Activated CD8-positive, alpha-beta memory T cell treated with anti-CD3 and anti-CD28 coated beads, Interleukin-2, amount 10 ng/mL, durations not matched to agents 7 days and 5 days (primary cell): Measurements from ENCODE around the gene CAMTA1. TPM values are rescaled to one million over a fixed set of nuclear protein-coding genes. Genes with fewer than 3 reads are reported as not detected.

ENCODE experiments used
- ATAC-seq: fragments of 150-1000 bp; cut with Tn5 transposase; one replicate; pipeline ENCODE4 v1.10.0; 2021; ENCODE audit warnings: moderate library complexity
- CTCF ChIA-PET: fragments of 350-600 bp; sonication (Branson Sonifier 250); formaldehyde crosslinking; loops from one replicate; lab custom pipeline; 2021; ENCODE audit warnings: antibody characterized with exemption; lab: Charles Lee
- DNase-seq: peaks from one replicate; pipeline ENCODE4 v3.0.0-alpha.2; 2020
- H3K27ac Mint-ChIP-seq: one replicate; pipeline ENCODE4 v1.8.0; 2021; ENCODE audit warnings: mild to moderate bottlenecking, mixed read lengths
- H3K27me3 Mint-ChIP-seq: one replicate; pipeline ENCODE4 v1.8.0; 2021; ENCODE audit warnings: mixed read lengths
- H3K36me3 Mint-ChIP-seq: one replicate; pipeline ENCODE4 v1.8.0; 2021; ENCODE audit warnings: mild to moderate bottlenecking, mixed read lengths
- H3K4me1 Mint-ChIP-seq: one replicate; pipeline ENCODE4 v1.8.0; 2021; ENCODE audit warnings: mixed read lengths
- H3K4me3 Mint-ChIP-seq: one replicate; pipeline ENCODE4 v1.8.0; 2021; ENCODE audit warnings: mild to moderate bottlenecking, moderate library complexity, mixed read lengths
- H3K9me3 Mint-ChIP-seq: one replicate; pipeline ENCODE4 v1.8.0; 2022; ENCODE audit warnings: low read depth, mixed read lengths
- total RNA-seq, 2 experiments: library from RNA; stranded (reverse); gene quantifications; one replicate each; pipeline ENCODE4 v1.2.3, GENCODE V29; 2021

Gene CAMTA1
- total RNA-seq, 2 experiments from 2014 or later: 42.8 to 43.2 TPM

DNA sequence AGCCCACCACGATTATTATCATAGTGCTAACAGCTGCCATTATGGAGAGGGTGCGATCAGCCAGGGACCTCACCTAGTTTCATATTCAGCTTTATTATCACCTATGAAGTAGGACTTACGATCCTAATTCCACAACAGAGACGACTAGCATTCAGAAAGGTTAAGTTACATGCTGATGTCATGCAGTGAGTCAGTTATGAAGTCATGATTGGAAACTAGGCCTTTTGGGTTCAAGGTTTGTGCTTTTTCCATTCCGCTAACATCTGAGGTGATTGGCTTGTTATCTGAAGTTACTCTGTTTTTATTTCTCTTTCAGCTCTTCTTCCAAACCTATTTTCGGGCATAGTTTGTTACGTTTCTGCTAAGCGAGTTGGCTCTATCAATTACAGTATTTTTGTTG lies 251.1 kb downstream of the CAMTA1 start:
- H3K9me3 Mint-ChIP-seq: peaks cover 11% of the 10 kb centered on the region
- peaks cover 7% of the 10 kb centered on the region for H3K27me3 Mint-ChIP-seq

DNA sequence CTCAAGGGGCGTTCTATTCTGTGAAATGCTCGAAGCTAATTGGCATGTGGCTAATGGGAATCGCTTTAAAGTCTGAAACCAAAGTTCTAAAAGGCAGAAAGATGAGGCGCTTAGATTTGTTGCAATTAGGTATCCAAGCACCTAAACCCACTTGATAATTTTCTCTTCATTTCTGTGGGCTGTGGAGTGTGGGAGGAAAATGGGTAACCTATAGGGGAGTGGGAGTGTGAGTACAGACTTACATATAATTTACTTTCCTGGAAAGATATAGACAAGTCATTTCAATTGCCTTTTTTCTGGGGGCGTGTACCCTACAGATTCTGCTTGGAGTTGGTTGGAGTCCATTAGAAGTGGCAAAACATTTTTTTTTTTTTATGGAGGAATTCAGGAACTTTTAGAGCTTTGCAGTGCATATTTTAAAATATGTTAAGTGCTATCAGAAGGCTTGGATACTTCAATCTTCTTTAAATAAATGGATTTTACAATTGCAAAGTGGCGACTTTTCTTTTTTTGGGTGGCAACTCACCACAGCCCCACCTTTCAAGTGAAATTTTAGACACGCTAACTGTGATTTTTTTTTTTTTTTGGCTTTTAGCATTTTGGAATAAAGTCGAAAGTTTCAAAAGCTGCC lies 254.5 kb downstream of the CAMTA1 start:
- Mint-ChIP-seq H3K4me1 (no peaks in the 10 kb centered on the region), H3K27me3 (peaks cover 7% of the 10 kb centered on the region), H3K36me3 (no peaks in the 10 kb centered on the region), H3K27ac (no peak overlapping the region), H3K9me3 (no peaks in the 10 kb centered on the region), H3K4me3 (no peak overlapping the region)
- no peak for DNase-seq
- ATAC-seq: no peak
- CTCF ChIA-PET: no interaction called here

More for the DNA sequence above, 251.1 kb downstream of the CAMTA1 start:
- CTCF ChIA-PET: no interaction called here
- Mint-ChIP-seq H3K27ac (no peak overlapping the region), H3K4me1 (no peaks in the 10 kb centered on the region), H3K4me3 (no peak overlapping the region), H3K36me3 (no peaks in the 10 kb centered on the region)
- DNase-seq: no peak
- no peak for ATAC-seq

DNA sequence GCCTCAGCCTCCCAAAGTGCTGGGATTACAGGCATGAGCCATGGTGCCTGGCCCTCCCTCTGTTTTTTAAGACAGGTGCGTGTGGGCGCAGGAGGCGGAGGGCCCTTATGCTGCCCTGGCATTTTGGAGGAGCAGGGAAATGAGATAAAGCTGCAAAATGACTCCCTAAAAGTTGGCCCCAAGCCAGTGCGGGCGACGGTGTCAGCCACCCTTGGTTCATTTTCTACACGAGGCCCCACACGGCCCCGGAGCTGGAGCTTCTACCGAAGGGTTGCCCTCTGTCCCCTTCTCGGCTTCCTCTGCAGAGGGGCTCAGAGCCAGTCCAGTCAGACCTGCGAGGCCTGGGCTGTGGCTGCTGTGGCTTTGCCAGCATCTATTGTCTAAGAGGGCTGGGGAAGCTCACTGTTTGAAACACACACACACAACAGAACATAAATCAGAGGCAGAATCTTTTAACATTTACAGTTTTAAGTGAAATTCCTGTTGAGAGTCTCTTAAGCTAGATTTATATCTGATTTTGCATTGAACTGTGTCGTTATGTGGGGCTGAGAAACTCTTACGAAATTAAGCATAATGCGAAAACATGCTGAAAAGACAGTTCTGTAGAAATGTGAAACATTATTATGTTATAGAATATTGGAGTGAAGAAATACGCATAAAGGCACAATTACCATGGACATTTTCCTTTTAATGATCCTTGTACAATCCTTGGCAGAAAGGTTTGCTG lies 255.9 kb downstream of the CAMTA1 start:
- Mint-ChIP-seq H3K27ac (no peak overlapping the region), H3K4me1 (no peaks in the 10 kb centered on the region), H3K36me3 (no peaks in the 10 kb centered on the region), H3K4me3 (no peak overlapping the region), H3K9me3 (no peaks in the 10 kb centered on the region), H3K27me3 (peaks cover 7% of the 10 kb centered on the region)
- DNase-seq (no peak), ATAC-seq (no peak)
- CTCF ChIA-PET: interaction anchor here (1.6 to 2.1 kb wide), 2 partner anchors 29 to 177 kb away, joined by 6 to 12 read pairs; no protein-coding TSS in a partner anchor

DNA sequence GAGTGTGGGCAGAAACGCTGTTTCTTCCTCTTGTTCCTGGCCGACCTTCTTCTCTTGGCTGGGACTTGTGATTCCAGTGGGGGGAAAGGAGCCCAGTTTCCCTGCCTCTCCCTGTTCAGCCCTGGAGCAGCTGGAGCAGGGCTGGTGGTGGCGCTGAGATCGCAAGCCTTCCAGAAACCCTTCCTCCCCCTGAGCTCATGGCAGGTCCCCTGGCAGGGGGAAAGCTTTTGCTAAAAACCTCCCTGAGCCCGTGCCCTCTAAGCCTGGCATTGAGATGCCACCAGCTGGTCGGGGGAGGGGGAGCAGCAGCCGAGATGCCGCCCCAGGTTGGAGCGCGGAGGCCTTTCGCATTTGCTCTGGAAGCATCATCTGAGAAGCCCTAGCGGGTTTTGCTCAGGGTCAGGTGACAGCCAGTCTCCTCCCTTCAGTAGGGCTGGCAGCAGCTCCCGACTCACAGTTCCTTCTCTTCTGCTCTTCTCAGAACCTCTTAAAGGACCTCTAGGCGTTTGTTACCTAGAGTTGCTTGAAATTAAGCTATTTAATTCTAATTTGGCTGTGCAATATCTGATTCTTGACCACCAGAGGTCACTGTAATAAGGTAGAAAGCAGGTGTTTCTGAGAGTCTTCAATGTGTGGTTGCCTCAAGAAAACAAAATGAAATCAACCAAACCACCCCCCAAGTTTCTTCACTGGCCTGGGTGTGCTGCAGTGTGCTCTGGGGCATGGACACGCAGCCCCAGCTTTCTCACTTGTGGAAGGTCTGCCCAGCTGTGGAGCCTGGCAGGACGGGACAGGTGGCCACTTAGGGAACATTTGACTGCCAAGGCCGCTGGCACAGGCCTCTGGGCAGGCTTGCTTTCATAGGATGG lies 257.3 kb downstream of the CAMTA1 start:
- Mint-ChIP-seq H3K9me3 (no peaks in the 10 kb centered on the region), H3K4me1 (no peaks in the 10 kb centered on the region), H3K27me3 (peaks cover 7% of the 10 kb centered on the region), H3K36me3 (no peaks in the 10 kb centered on the region), H3K27ac (no peak overlapping the region), H3K4me3 (no peak overlapping the region)
- ATAC-seq (no peak), DNase-seq (no peak)
- CTCF ChIA-PET: interaction anchor here (0.9 to 2.1 kb wide), 6 partner anchors 25 to 616 kb away, joined by 3 to 12 read pairs (median 4); no protein-coding TSS in a partner anchor

DNA sequence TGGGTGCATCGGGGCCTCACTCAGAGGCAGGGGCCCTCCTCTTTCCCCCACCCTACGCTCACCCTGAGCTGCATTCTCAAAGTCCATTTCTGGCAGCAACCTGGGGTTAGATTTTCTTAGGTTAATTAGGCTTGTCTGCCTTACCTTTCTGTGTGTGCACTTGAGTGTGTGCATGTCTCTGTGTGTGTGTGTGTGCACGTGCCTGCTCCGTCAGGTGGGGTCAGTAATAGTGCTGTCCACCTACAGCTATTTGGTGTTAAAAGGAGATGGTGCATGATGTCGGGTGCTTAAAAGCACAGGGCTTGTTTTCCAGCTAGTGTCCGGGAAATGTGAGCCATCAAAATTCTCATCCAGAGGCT lies 257.9 kb downstream of the CAMTA1 start:
- H3K36me3 Mint-ChIP-seq: no peaks in the 10 kb centered on the region
- CTCF ChIA-PET: interaction anchor here (0.8 to 2.1 kb wide), 4 partner anchors 165 to 615 kb away, joined by 3 to 10 read pairs (median 4); no protein-coding TSS in a partner anchor
- DNase-seq (no peak), ATAC-seq (no peak)
- H3K27ac Mint-ChIP-seq: no peak overlapping the region
- H3K27me3 Mint-ChIP-seq: peaks cover 7% of the 10 kb centered on the region
- H3K4me3 Mint-ChIP-seq: no peak overlapping the region
- no peaks in the 10 kb centered on the region for H3K9me3 Mint-ChIP-seq
- H3K4me1 Mint-ChIP-seq: no peaks in the 10 kb centered on the region

DNA sequence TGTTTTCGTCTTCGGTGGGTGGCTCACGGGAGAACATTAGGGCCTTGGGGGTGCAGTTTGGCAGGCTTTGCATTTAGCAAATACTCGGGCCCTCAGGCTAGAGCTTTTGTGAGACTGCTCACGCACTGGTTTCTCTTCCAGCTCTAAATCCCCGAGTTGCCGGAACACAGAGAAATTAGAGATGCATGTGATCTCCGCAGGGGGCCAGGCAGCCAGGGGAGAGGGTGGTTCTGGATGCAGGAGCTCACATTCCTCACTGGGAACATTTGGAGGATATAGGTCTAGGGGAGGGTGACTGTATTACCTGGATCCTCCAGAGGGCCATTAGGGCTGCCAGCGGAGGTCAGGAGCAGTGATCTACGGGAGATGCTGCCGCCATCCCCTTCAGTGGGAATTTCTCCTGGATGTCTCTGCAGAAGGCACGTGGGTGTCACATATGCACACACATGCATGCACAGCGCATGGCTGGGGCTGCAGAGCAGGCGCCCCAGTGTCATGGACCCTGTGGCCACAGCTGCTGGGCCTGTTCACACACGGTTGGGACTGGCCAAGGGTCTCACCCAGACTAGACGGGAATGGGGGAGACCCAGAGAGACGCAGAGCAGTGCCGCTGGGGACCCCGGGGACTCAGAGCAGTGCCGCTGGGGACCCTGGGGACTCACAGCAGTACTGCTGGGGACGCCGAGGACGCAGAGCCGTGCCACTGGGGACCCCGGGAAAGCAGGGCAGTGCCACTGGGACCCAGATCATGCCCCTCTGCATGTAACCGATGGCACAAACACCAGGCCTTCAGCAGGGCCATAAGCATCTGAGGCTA lies 258.7 kb downstream of the CAMTA1 start:
- Mint-ChIP-seq H3K27ac (no peak overlapping the region), H3K27me3 (peaks cover 7% of the 10 kb centered on the region), H3K4me1 (no peaks in the 10 kb centered on the region), H3K36me3 (no peaks in the 10 kb centered on the region), H3K9me3 (no peaks in the 10 kb centered on the region), H3K4me3 (no peak overlapping the region)
- CTCF ChIA-PET: interaction anchor here (0.8 to 1.7 kb wide), 3 partner anchors 165 to 614 kb away, joined by 3 to 10 read pairs (median 3); no protein-coding TSS in a partner anchor
- ATAC-seq: no peak
- DNase-seq: no peak

DNA sequence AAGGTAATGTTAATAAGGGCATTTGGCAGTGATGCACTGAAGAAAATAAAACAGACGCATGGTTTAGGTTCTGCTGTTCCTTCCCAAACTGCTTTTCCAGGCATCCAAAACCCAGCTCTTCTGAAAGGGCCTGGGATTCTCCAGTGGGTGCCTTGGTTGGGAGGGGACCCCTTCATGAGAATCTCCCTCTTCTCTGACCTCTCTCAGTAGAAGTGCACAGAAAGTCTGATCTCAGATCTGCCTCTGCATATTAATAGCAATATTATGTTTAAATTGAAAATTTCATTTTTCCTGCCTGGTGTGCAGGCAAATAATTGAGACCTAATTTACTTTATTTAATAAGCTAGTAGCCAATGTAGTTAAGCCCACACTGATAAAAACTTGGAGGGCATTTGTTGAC lies 260.6 kb downstream of the CAMTA1 start:
- H3K27me3 Mint-ChIP-seq: no peaks in the 10 kb centered on the region
- no peak for DNase-seq
- no peak overlapping the region for H3K27ac Mint-ChIP-seq
- H3K4me3 Mint-ChIP-seq: no peak overlapping the region
- H3K36me3 Mint-ChIP-seq: no peaks in the 10 kb centered on the region
- CTCF ChIA-PET: no interaction called here
- no peak for ATAC-seq
- H3K9me3 Mint-ChIP-seq: no peaks in the 10 kb centered on the region
- no peaks in the 10 kb centered on the region for H3K4me1 Mint-ChIP-seq

DNA sequence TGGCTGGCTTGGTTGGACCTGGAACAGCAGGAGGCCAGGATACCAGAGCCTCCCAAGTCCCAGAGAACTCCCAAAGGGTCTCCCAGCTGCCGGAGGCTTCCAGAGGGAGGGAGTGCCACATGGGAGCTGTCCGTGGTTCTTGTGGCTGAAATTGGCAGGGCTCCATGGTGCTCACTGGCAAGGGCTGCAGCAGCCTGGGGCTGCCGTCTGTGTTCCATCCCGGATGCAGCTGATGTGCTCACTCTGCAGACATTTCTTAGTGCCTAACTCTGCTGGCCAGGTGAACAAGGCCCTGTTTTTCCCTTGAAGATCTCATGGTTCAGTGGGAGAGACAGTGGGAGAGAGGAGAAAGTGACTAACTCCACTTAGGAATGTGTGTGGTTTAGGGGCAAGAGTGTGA lies 261.1 kb downstream of the CAMTA1 start:
- CTCF ChIA-PET: no interaction called here
- Mint-ChIP-seq H3K4me3 (no peak overlapping the region), H3K27ac (no peak overlapping the region), H3K9me3 (no peaks in the 10 kb centered on the region), H3K4me1 (no peaks in the 10 kb centered on the region), H3K27me3 (no peaks in the 10 kb centered on the region), H3K36me3 (no peaks in the 10 kb centered on the region)
- no peak for ATAC-seq
- DNase-seq: no peak

DNA sequence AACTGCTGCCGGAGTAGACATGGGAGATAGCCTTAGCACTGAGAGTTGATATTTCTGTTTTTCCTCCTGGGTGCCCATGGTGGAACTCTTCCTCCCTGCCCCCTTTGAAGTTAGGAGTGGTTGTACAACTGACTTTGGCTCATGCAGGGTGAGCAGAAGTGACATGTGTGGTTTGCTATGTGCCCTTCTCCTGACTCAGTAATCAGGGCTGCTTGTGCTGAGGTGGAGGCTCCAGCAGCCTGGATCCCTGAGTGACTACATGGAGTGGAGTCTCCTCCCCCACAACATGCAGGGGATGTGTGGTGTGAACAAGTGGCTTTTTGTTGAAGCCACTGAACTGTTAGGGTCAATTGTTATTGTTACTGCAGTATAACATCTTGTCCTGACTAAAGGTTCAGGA lies 261.6 kb downstream of the CAMTA1 start:
- ATAC-seq (no peak), DNase-seq (no peak)
- H3K27ac Mint-ChIP-seq: no peak overlapping the region
- H3K36me3 Mint-ChIP-seq: no peaks in the 10 kb centered on the region
- H3K27me3 Mint-ChIP-seq: no peaks in the 10 kb centered on the region
- no peak overlapping the region for H3K4me3 Mint-ChIP-seq
- CTCF ChIA-PET: interaction anchor here (0.6 kb wide), 1 partner anchor 210 kb away, joined by 3 read pairs; no protein-coding TSS in a partner anchor
- no peaks in the 10 kb centered on the region for H3K9me3 Mint-ChIP-seq
- H3K4me1 Mint-ChIP-seq: no peaks in the 10 kb centered on the region

DNA sequence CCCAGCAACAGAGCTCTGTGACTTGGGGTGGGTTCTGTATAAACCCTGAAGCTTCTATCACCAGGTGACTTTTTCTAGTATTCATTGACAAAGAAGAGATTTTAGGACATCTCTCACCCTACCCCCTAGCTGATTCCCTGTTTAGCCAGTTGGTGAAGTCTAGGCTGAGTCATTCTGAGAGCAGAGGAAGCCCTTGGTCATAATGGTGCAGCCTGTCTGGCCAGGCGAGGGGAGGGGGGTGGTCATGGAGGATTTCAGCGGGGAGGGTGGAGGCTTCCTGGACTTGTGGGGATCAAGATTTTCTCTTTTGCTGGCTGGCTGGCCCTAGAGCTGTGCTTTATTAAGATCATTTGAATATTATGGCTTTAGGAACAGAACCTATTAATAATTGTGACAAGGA lies 262.6 kb downstream of the CAMTA1 start:
- Mint-ChIP-seq H3K4me3 (no peak overlapping the region), H3K4me1 (no peaks in the 10 kb centered on the region), H3K27ac (no peak overlapping the region), H3K27me3 (no peaks in the 10 kb centered on the region), H3K9me3 (no peaks in the 10 kb centered on the region), H3K36me3 (no peaks in the 10 kb centered on the region)
- ATAC-seq: no peak
- DNase-seq: no peak
- CTCF ChIA-PET: no interaction called here

DNA sequence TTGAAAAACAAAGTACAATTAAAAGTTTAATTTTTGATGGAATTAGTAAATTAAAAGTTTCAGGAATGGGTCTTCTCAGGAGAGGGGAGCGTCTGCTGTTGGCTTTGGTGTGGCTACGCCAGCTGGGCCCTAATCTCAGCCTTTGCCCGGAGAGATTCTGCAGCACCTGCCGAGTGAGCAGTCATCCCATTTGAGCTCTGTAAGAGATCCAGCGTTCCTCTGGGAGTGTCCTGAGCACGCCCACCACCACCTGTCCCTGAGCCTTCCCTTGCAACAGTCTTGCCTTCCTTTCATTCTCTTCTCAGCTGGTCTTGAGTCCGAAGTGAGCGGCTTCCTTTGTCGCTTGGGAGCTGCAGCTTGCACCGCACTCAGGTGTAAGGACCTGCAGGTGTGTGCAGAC lies 263.1 kb downstream of the CAMTA1 start:
- no peaks in the 10 kb centered on the region for H3K27me3 Mint-ChIP-seq
- no peaks in the 10 kb centered on the region for H3K9me3 Mint-ChIP-seq
- H3K36me3 Mint-ChIP-seq: no peaks in the 10 kb centered on the region
- CTCF ChIA-PET: no interaction called here
- H3K4me3 Mint-ChIP-seq: no peak overlapping the region
- no peak for DNase-seq
- no peaks in the 10 kb centered on the region for H3K4me1 Mint-ChIP-seq
- H3K27ac Mint-ChIP-seq: no peak overlapping the region
- ATAC-seq: no peak

DNA sequence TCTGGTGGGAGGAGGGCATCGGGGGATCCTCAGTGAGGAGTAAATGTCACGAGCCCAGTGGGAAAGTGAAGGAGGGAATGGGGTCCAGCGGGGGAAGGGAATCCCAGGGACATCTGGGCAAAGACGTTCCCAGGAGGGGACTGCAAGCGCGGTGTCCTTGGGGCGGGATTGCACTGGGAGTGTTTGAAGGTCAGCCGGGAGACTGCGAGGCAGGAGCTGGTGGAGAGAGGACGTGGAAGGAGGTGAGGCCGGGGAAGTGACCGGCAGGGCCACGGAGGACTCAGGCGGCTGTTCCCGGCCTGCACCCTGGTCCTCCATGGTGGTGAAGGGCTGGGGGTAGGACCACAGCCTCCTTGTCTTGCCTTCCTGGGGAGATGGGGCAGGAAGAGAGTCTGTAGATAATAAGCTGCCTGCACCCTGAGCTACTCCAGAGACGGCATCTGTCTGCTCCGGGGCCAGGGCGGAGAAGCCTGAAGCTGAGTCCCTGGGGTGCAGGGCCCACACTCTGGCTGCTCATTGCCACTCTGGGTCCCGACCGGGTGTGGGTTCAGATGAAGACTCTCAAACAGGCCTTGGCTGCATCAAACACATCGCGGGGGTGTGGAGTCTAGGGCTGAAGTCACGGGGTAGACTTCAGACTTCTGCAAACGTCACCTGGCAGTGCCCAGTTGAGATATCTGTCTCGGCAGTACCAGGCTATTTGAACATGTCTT lies 264.8 kb downstream of the CAMTA1 start:
- H3K4me3 Mint-ChIP-seq: no peak overlapping the region
- CTCF ChIA-PET: no interaction called here
- H3K9me3 Mint-ChIP-seq: no peaks in the 10 kb centered on the region
- H3K36me3 Mint-ChIP-seq: no peaks in the 10 kb centered on the region
- no peak overlapping the region for H3K27ac Mint-ChIP-seq
- ATAC-seq: no peak
- DNase-seq: no peak
- no peaks in the 10 kb centered on the region for H3K27me3 Mint-ChIP-seq
- no peaks in the 10 kb centered on the region for H3K4me1 Mint-ChIP-seq
